ENCODE results near the gene TAF7. TPM values are rescaled to one million over a fixed set of nuclear protein-coding genes. Genes with fewer than 3 reads are reported as not detected.

The TAF7 gene
- total and polyA plus RNA-seq, 9 of the 15 experiments (the other 6 are each of a cell fraction or from before 2014, with no cell fraction given), result 51.6 to 116 (median 73.3) TPM

- TF ChIP-seq SRSF7 (optimal IDR thresholded peaks at IDR 0.05; ENCODE audit: low read depth, low read length) (no peak), SP2 (IDR thresholded peaks at IDR 0.05; ENCODE audit: extremely low read depth, low read depth, low read length, poor library complexity, severe bottlenecking) (peak; percentile 34), ZNF23 (CRISPR knock-in tag; IDR thresholded peaks at IDR 0.05) (no peak), HMG20A (CRISPR knock-in tag; conservative IDR thresholded peaks at IDR 0.05) (no peak), NFE2 (IDR thresholded peaks at IDR 0.05; ENCODE audit: low read depth) (no peak), ZNF830 (CRISPR knock-in tag; IDR thresholded peaks at IDR 0.05) (peak; percentile 82; the same call in 1 of the 2 replicates), PTBP1 (IDR thresholded peaks at IDR 0.05; ENCODE audit: low read depth, low read length) (no peak), ZNF212 (CRISPR knock-in tag; IDR thresholded peaks at IDR 0.05) (no peak), ADNP (tag; IDR thresholded peaks at IDR 0.05) (no peak), RFX5 (IDR thresholded peaks at IDR 0.05; ENCODE audit: low read depth, low read length) (no peak), TRIM24 (IDR thresholded peaks at IDR 0.05) (no peak), POLR2G (IDR thresholded peaks at IDR 0.05; ENCODE audit: low read depth, low read length) (peak; percentile 99), BRF1 (IDR thresholded peaks at IDR 0.05; ENCODE audit: borderline replicate concordance, extremely low read depth, insufficient read length) (no peak), ZBTB8A (IDR thresholded peaks at IDR 0.05; ENCODE audit: partially characterized antibody) (no peak), ZBTB1 (CRISPR knock-in tag; IDR thresholded peaks at IDR 0.05; ENCODE audit: borderline replicate concordance, low read depth) (no peak), SLC30A9 (CRISPR knock-in tag; IDR thresholded peaks at IDR 0.05) (no peak), KLF13 (tag; IDR thresholded peaks at IDR 0.05; ENCODE audit: borderline replicate concordance, low read depth) (no peak), DPF2 (IDR thresholded peaks at IDR 0.05) (no peak)
- TF ChIP-seq, protein P1, sequence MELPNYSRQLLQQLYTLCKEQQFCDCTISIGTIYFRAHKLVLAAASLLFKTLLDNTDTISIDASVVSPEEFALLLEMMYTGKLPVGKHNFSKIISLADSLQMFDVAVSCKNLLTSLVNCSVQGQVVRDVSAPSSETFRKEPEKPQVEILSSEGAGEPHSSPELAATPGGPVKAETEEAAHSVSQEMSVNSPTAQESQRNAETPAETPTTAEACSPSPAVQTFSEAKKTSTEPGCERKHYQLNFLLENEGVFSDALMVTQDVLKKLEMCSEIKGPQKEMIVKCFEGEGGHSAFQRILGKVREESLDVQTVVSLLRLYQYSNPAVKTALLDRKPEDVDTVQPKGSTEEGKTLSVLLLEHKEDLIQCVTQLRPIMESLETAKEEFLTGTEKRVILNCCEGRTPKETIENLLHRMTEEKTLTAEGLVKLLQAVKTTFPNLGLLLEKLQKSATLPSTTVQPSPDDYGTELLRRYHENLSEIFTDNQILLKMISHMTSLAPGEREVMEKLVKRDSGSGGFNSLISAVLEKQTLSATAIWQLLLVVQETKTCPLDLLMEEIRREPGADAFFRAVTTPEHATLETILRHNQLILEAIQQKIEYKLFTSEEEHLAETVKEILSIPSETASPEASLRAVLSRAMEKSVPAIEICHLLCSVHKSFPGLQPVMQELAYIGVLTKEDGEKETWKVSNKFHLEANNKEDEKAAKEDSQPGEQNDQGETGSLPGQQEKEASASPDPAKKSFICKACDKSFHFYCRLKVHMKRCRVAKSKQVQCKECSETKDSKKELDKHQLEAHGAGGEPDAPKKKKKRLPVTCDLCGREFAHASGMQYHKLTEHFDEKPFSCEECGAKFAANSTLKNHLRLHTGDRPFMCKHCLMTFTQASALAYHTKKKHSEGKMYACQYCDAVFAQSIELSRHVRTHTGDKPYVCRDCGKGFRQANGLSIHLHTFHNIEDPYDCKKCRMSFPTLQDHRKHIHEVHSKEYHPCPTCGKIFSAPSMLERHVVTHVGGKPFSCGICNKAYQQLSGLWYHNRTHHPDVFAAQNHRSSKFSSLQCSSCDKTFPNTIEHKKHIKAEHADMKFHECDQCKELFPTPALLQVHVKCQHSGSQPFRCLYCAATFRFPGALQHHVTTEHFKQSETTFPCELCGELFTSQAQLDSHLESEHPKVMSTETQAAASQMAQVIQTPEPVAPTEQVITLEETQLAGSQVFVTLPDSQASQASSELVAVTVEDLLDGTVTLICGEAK (IDR thresholded peaks at IDR 0.05), result peak; percentile 81
- TF ChIP-seq, protein P1 (CRISPR knock-in tag; IDR thresholded peaks at IDR 0.05), result no peak
These were observed at the start of gene TAF7 (continued) for GRCh38 chr5:141320225-141321169.
